GM19043 (cell line): Measurements from ENCODE around the gene MUC20.
"Not testable (repeated sequence)": the region's sequence is repeated elsewhere in the genome, so short reads cannot be mapped to it uniquely, and the experiment has no call there.

ENCODE experiments used
- ATAC-seq: cut with Tn5 transposase; IDR thresholded peaks from one replicate; pipeline ENCODE4 v1.9.1; 2021; ENCODE audit warnings: low read depth; ENCODE audit not compliant: unreplicated experiment

Gene MUC20, protein sequence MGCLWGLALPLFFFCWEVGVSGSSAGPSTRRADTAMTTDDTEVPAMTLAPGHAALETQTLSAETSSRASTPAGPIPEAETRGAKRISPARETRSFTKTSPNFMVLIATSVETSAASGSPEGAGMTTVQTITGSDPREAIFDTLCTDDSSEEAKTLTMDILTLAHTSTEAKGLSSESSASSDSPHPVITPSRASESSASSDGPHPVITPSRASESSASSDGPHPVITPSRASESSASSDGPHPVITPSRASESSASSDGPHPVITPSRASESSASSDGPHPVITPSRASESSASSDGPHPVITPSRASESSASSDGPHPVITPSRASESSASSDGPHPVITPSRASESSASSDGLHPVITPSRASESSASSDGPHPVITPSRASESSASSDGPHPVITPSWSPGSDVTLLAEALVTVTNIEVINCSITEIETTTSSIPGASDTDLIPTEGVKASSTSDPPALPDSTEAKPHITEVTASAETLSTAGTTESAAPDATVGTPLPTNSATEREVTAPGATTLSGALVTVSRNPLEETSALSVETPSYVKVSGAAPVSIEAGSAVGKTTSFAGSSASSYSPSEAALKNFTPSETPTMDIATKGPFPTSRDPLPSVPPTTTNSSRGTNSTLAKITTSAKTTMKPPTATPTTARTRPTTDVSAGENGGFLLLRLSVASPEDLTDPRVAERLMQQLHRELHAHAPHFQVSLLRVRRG

DNA sequence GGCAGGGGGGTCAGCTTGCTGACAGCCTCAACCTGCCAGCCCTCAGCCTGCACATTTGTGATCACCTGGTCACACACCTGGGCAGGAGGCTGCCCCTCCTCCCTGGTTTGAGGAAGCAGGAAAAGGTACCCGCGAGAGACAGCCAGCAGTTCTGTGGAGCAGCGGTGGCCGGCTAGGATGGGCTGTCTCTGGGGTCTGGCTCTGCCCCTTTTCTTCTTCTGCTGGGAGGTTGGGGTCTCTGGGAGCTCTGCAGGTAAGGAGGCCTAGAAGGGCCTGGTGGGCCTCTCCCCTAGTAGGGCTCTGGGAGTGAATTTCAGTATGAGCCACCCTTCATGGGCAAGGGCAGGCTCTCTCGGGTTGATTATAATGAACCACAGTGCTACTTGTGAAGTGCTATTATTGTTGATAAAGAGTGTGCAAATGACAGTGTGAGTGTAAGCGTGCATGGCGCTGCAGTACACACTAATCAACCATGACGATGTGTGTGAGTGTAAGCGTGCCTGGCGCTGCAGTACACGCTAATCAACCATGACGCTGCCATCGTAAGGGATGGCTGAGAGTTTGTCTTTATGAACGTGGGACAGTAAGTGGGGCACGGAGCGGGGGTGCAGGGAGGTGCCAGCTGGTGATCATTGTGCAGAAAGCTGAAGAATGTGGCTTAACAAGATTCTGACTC lies at the start of gene MUC20:
MUC20 (plus strand) TSS at position 148 of the 676 bp plus-strand sequence; CDS start at position 178, 30 bp downstream.
- not testable (repeated sequence) for ATAC-seq

DNA sequence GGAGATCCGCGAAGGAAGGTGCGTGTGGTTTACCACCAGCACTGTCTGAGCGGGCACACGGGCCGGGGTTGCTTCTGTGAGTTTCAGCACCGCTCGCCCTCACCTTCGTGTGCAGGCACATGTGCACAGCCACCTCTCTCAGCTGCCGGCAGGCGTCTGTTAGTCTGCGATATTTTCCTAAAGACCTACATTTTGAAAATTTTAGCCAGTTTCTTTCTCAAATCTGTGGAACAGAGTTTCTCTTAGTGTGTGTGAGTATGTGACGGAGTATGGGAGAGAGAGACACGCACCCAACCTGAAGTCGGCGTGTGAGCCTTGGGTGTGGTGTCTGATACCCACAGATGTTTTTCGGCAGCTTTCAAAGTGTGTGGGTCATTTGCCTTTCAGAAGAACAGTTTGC lies 49.5 kb upstream of the MUC20 start:
- not testable (repeated sequence) for ATAC-seq

DNA sequence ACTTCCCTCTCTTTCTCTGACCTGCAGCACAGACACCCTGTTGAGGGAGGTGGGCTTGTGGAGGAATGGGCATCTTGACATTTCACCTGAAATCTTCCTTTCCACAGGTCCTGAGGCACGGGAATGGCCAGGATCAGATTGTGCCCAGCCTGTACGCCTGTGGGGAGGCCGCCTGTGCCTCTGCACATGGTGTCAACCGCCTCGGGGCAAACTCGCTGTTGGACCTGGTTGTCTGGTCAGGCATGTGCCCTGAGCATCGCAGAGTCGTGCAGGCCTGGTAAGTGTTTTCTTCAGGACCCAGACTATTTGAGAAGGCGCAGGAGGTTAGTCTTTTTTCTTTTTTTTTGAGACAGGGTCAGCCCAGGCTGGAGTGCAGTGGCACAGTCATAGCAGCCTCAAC lies 47.1 kb upstream of the MUC20 start:
- not testable (repeated sequence) for ATAC-seq

DNA sequence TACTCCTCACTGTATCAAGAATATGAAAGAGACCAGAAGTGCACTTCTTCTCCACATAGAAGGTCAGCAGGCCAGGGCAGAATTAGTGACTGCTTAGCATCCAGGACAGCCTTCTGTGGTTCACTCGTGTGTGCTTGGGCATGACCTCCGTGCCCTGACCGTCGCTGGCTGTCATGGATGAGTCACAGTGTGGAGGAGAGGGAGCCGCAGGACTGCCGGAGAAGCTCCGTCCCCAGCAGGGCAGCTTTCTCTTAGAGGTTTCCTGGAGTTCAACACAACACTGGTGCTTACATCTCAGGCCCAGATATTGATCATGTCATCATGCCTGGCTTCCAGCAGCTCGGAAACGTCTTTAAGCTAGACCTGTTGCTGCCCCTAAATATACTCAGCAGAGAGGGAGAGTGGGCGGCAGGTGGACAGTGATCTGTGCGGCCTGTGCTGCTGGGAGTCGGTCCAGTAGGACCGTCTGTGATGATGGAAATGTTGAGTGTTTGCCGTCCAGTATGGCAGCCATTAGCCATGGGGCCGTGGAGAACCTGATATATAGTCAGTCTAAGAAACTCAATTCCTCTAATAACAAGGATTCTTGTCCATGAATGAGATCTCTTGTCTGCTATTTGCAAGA lies 42.3 kb upstream of the MUC20 start:
- not testable (repeated sequence) for ATAC-seq

DNA sequence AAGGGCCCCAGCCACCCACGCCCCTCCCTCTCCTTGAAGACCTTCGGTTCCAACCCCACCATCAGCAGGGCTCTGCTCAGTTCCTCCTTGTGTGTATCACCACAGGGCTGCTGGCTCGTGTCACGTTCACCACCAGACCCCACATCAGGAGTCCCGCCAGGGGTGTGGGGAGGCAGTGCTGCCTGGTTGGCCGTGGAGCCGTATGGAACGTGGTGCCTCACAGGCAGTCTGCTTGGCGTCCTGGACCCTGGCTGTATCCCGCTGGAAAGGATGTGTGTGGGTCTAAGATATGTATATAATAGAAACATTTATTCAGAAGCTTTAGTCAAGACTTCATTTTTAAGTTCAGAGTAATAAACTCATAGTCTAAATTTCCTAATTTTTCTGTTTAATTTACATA lies 40.1 kb upstream of the MUC20 start:
- ATAC-seq = not testable (repeated sequence)

DNA sequence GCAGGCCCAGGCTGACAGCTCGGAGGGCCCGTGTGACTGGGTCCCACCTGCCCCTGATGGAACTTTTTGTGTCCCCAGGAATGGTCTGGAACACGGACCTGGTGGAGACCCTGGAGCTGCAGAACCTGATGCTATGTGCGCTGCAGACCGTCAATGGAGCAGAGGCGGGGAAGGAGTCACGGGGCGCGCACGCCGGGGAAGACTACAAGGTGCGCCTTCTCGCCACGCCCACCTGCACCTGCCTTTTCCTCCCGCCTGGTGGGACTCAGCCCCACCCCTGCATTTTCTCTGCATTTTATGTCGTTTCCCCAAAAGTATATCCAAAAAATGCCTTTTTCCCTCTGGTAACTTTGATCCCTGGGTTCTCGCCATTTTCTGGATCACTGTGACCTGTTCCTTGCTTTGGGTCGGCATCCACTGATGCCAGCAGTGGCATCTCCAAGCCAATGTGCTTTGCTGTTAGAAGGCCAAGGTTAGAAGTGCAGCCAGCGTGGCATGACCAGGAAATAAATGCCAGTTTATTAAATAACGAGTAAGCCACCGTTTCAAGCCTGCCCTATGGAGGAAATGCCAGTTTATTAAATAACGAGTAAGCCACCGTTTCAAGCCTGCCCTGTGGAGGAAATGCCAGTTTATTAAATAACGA lies 39.2 kb upstream of the MUC20 start:
- not testable (repeated sequence) for ATAC-seq

DNA sequence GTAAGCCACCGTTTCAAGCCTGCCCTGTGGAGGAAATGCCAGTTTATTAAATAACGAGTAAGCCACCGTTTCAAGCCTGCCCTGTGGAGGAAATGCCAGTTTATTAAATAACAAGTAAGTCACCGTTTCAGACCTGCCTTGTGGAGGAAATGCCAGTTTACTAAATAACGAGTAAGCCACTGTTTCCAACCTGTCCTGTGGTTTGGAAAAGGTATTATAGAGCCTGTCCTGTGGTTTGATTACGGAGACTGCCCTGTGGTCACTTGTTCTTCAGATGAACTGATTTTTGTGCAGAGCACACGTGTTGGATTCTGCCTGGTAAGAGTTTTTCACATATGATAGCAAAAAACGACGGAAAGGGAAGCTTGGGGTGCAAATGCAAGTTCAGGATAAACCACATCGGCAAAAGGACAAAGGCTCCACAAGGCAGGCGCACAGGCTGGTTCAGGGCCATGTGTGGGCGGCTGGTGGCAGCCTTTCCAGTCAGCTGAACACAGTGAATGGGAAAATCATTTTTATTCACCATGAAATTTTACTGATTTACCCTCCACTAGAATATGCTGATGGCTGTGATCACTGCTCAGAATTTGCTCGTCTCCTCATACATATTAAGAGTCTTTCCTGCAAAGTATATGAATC lies 38.6 kb upstream of the MUC20 start:
- not testable (repeated sequence) for ATAC-seq

DNA sequence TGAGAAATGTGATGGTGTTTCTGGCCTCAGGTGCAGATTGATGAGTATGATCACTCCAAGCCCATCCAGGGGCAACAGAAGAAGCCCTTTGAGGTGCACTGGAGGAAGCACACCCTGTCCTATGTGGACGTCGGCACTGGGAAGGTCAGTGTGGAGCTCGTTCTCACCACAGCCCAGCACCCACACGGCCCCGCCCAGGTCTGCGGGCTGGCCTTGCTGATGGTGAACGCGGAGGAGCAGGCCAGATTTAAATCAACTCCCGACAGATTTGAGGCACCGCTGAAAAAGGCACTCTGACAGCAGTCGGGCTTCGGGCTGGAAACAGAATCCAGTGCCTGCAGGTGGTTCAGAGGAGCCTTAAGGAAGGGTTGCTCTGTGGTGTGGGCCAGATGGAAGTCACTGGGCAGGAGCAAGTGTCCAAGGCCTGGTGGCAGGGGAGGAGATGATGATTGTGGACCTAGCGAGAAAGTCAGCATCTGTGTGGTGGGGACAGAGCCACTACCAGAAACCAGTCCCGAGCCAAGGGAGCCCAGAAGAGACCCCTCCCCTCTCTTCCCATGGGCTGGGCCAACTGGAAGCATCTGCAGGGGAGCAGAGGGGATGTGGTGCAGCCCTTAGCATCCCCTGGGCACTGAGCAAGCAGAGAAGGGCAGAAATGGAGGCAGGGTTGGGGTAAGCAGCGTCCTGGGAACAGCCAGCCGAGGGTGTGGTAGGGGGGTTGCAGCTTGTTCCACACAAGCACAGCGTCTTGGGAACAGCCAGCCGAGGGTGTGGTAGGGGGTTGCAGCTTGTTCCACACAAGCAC lies 36.9 kb upstream of the MUC20 start:
- ATAC-seq = not testable (repeated sequence)

DNA sequence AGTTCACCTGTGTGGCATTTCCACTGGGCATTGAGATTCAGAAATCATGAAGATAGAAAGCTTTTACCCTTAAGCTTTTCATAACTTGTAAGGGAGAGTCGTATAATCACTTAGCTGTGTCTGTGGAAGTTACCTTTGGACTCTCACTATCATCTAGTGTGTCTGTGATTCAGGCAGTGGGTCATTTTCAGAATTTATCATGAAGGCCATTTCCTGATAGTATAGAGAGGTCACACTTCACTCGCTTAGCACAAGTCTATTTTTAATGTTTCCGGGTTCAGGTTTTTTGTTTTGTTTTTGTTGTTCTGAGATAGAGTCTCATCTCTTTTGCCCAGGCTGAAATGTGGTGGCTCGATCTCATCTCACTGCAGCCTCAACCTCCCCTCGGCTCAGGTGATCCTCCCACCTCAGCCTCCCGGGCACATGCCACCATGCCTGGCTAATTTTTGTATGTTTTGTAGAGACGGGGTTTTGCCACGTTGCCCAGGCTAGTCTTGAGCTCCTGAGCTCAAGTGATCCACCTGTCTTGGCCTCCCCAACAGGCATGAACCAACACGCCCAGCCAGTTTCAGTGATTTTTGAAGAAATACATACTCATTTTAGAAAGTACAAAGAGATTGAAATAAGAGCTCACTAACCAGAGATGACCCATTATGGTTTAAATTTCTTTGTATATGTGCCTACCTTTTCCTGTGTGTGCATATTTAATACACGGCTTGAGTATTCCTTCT lies 36.1 kb upstream of the MUC20 start:
- not testable (repeated sequence) for ATAC-seq

DNA sequence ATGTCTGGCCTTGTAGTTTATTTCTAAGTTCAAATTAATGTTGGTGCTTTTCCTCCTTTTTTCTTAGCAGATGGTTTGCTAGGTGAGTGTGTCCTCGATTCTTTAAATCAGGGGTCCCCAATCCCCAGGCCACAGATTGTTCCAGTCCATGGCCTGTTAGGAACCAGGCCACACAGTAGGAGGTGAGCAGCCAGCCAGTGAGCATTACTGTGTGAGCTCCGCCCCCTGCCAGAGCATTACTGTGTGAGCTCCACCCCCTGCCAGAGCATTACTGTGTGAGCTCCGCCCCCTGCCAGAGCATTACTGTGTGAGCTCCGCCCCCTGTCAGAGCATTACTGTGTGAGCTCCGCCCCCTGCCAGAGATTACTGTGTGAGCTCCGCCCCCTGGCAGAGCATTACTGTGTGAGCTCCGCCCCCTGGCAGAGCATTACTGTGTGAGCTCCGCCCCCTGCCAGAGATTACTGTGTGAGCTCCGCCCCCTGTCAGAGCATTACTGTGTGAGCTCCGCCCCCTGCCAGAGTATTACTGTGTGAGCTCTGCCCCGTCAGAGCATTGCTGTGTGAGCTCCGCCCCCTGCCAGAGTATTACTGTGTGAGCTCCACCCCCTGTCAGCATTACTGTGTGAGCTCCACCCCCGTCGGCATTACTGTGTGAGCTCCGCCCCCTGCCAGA lies 34.1 kb upstream of the MUC20 start:
- not testable (repeated sequence) for ATAC-seq

DNA sequence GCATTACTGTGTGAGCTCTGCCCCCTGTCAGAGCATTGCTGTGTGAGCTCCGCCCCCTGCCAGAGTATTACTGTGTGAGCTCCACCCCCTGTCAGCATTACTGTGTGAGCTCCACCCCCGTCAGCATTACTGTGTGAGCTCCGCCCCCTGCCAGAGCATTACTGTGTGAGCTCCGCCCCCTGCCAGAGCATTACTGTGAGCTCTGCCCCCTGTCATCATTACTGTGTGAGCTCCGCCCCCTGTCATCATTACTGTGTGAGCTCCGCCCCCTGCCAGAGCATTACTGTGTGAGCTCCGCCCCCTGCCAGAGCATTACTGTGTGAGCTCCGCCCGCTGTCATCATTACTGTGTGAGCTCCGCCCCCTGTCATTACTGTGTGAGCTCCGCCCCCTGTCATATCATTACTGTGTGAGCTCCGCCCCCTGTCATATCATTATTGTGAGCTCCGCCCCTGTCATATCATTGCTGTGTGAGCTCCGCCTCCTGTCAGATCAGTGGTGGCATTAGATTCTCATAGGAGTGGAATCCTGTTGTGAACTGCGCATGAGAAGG lies 33.5 kb upstream of the MUC20 start:
- not testable (repeated sequence) for ATAC-seq

DNA sequence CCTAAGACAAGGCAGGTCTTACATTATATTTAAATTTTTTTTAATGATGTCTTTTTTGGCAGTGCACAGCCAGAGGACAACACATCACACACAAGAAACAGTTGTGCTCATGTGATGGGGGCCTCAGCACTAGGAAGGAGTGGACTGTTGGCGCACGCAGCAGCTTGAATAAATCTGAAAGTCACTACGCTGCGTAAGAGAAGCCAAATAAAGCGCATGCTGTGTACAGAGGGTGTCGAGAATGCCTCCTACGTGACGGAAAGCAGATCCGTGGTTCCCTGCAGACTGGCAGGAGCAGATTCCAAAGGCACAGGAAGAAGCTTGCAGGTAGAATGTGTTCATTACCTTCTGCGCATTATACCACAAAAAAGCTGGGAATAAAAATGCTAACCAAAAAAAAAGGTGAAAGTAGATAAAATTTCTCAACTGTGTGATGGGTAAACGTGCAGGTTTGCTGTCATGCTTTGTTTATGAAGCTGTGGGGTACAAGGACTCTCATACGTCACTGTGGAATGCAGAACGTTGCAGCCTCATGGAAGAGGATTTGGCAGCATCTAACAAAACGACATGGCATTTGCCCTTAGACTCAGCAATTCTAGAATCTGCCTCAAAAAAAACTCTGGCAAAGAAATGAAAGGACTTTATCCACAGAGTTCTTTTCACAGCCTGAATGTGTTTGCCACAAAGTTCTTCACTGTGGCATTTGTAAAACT lies 32.2 kb upstream of the MUC20 start:
- ATAC-seq = not testable (repeated sequence)

DNA sequence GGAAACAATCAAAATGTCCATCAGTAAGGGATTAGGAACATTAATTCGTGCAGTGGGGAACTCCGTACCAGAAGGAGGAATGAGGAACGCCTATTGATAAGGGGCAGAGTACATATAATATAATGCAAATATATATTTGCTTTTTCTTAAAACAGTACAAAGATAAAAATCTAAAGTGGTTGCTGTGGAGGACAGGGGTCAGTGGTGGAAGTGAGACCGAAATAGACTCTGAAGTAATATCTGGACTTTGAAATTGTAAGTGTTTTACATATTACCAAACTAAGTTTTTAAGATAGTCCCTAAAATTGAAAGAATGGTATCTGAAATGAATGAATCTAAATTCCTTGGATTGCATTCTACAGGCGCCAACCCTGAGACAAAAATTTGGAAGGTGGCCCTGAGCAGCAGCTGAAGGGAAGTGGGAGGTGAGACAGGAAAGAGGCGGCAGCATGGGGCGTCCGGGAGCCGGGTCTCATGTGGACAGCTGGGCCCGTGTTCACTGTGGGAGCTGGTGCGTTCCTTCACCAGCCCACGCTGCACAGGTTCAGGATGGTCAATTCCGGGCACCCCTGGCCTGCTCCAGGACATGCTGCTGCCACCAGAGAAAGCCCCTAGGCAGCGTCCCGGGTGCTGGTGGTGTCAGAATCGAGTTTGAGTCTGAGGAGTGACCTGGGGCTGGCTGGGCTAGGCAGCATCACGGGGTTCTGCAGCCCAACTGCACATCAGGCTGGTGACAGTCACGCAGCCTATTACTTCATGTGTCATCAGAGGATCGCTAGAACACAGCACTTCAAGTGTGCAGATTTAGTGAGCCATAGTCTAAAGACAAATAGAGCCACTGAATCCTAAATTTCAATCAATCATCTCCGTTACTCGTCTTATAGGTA lies 31.4 kb upstream of the MUC20 start:
- ATAC-seq = not testable (repeated sequence)

DNA sequence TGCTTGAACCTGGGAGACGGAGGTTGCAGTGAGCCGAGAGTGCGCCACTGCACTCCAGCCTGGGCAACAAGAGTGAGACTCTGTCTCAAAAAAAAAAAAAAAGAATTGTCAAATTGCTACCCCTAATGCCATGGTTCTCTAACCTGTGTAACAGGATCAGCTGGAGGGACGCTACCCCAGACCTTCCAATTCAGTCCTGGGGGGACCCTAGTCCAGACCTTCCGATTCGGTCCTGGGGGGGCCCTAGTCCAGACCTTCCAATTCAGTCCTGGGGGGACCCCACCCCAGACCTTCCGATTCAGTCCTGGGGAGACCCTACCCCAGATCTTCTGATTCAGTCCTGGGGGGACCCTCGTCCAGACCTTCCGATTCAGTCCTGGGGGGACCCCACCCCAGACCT lies 29.8 kb upstream of the MUC20 start:
- ATAC-seq = no peak

DNA sequence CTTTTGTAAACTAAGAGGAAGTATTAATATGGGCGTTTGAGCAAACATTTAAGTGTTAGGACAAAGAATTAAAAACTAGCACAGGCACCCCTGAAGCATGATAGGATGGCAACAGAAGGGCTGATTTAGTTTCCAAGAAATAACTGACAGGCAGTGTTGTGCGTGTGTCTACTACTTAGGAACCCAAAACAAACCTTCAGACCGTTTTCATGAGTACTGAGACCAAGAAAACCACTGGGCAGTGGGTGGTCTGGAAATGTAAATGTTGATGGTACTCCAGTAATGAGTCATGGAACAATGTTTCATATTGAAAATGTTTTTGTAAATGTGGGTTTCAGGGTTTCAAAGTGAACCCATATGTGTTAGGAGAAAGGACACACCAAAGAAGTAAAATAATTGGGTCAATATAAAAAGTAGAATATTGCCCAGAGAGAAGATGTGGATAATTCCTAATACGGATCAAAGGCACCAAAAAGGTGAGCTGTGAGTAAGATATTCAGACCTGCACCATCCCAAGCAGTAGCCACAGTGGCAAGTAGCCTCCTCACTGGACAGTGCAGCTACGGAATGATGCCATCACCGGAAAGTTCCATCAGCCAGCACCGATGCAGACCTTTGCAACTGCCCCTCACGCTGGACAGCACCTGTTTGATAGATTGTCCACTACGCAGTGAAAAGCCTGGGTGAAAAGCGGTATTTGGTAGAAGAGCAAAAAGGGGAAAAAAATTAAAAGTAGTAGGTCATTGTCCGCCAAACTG lies 29.0 kb upstream of the MUC20 start:
- not testable (repeated sequence) for ATAC-seq
